ENCODE results near the gene TMEM94. TPM values are rescaled to one million over a fixed set of nuclear protein-coding genes. Genes with fewer than 3 reads are reported as not detected.

Gene TMEM94
- total RNA-seq, 1 experiment from 2014 or later = 63.4 TPM

- intact Hi-C loops (cut with micrococcal nuclease; ENCODE audit: unreplicated experiment) = no loop called here
- TF ChIP-seq, protein P1, sequence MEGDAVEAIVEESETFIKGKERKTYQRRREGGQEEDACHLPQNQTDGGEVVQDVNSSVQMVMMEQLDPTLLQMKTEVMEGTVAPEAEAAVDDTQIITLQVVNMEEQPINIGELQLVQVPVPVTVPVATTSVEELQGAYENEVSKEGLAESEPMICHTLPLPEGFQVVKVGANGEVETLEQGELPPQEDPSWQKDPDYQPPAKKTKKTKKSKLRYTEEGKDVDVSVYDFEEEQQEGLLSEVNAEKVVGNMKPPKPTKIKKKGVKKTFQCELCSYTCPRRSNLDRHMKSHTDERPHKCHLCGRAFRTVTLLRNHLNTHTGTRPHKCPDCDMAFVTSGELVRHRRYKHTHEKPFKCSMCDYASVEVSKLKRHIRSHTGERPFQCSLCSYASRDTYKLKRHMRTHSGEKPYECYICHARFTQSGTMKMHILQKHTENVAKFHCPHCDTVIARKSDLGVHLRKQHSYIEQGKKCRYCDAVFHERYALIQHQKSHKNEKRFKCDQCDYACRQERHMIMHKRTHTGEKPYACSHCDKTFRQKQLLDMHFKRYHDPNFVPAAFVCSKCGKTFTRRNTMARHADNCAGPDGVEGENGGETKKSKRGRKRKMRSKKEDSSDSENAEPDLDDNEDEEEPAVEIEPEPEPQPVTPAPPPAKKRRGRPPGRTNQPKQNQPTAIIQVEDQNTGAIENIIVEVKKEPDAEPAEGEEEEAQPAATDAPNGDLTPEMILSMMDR (IDR thresholded peaks at IDR 0.05; ENCODE audit: unreplicated experiment) = no peak
- no peak for DNase-seq
- H3K4me3 Mint-ChIP-seq (ENCODE audit: low read depth, unreplicated experiment) = no peak overlapping the region
- no peaks in the 10 kb centered on the region for H3K4me1 Mint-ChIP-seq (ENCODE audit: low read depth, unreplicated experiment)
- H3K9me3 Mint-ChIP-seq (ENCODE audit: low read depth, unreplicated experiment) = no peaks in the 10 kb centered on the region
- CTCF ChIA-PET = no interaction called here
- H3K27ac Mint-ChIP-seq (ENCODE audit: unreplicated experiment) = no peak overlapping the region
- peaks cover 20% of the 10 kb centered on the region for H3K36me3 Mint-ChIP-seq (ENCODE audit: insufficient read depth, unreplicated experiment)
- no peaks in the 10 kb centered on the region for H3K27me3 Mint-ChIP-seq (ENCODE audit: unreplicated experiment)
- BruUV-seq (replicated peaks) = no TSS peak
Measured at GRCh38 chr17:75503337-75503950, 47.0 kb downstream of the TMEM94 start.

GRCh38 chr17:75503976-75504346 lies 47.5 kb downstream of the TMEM94 start:
- CTCF ChIA-PET = no interaction called here
- intact Hi-C loops (cut with micrococcal nuclease; ENCODE audit: unreplicated experiment) = no loop called here
- TF ChIP-seq, protein P1 (IDR thresholded peaks at IDR 0.05; ENCODE audit: unreplicated experiment) = no peak
- Mint-ChIP-seq H3K36me3 (ENCODE audit: insufficient read depth, unreplicated experiment) (peaks cover 19% of the 10 kb centered on the region), H3K4me1 (ENCODE audit: low read depth, unreplicated experiment) (no peaks in the 10 kb centered on the region), H3K27ac (ENCODE audit: unreplicated experiment) (no peak overlapping the region), H3K9me3 (ENCODE audit: low read depth, unreplicated experiment) (no peaks in the 10 kb centered on the region), H3K4me3 (ENCODE audit: low read depth, unreplicated experiment) (no peak overlapping the region), H3K27me3 (ENCODE audit: unreplicated experiment) (no peaks in the 10 kb centered on the region)
- no peak for DNase-seq
- BruUV-seq (replicated peaks) = no TSS peak

DNA sequence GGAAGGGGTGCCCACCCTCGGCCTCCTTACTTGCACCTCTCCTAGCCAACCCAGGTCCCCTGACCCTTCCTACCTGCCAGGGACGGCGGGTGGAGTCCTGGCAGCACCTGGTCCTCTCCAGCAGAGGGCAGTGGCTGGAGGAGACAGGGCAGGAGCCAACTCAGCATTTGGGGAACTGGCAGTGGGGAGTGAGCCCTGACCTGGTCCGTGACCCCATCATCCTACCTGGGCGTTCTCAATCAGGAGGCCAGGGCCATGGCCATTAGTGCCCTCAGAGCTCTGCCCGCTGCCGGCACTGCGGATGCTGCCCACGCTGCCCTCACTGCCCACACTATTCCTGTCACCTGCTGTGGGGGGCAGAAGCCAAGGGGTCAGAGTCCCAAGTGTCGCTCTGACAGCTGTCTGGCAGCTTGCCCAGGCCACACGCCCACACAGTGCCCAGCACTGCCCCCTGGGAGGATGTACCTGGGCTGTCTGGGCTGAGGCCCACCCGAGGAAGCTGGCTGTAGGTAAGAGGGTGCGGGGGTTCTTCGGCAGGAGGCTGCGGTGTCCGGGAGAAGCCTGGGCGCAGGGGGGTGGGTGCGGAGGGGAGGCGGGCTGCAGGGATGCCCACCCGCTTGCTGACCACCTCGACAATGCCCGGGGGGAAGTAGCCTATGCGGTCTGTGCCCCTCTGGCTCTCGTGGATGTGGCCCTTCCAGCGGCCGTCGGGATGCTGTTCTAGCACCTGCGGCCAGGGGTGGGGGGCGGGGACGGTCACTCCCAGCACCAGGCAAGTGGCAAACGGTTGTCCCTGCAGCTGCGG lies 48.1 kb downstream of the TMEM94 start:
- Mint-ChIP-seq H3K27me3 (ENCODE audit: unreplicated experiment) (no peaks in the 10 kb centered on the region), H3K36me3 (ENCODE audit: insufficient read depth, unreplicated experiment) (peaks cover 21% of the 10 kb centered on the region), H3K4me3 (ENCODE audit: low read depth, unreplicated experiment) (no peak overlapping the region), H3K9me3 (ENCODE audit: low read depth, unreplicated experiment) (no peaks in the 10 kb centered on the region), H3K4me1 (ENCODE audit: low read depth, unreplicated experiment) (peaks cover 3% of the 10 kb centered on the region), H3K27ac (ENCODE audit: unreplicated experiment) (no peak overlapping the region)
- DNase-seq = peak; percentile 68
- CTCF ChIA-PET = interaction anchor here (0.6 to 0.9 kb wide), 2 partner anchors 21 to 244 kb away, joined by 3 to 8 read pairs; partner anchors contain the start of gene LLGL2
- TF ChIP-seq, protein P1 (IDR thresholded peaks at IDR 0.05; ENCODE audit: unreplicated experiment) = peak; percentile 77
- intact Hi-C loops (cut with micrococcal nuclease; ENCODE audit: unreplicated experiment) = no loop called here
- no TSS peak for BruUV-seq (replicated peaks)

GRCh38 chr17:75505152-75505409 lies 48.6 kb downstream of the TMEM94 start:
- Mint-ChIP-seq H3K4me3 (ENCODE audit: low read depth, unreplicated experiment) (no peak overlapping the region), H3K36me3 (ENCODE audit: insufficient read depth, unreplicated experiment) (peaks cover 21% of the 10 kb centered on the region), H3K27ac (ENCODE audit: unreplicated experiment) (no peak overlapping the region), H3K27me3 (ENCODE audit: unreplicated experiment) (no peaks in the 10 kb centered on the region), H3K9me3 (ENCODE audit: low read depth, unreplicated experiment) (no peaks in the 10 kb centered on the region), H3K4me1 (ENCODE audit: low read depth, unreplicated experiment) (peaks cover 6% of the 10 kb centered on the region)
- CTCF ChIA-PET = interaction anchor here (0.6 to 0.9 kb wide), 2 partner anchors 20 to 182 kb away, joined by 3 read pairs; partner anchors contain the start of gene LLGL2
- no peak for DNase-seq
- BruUV-seq (replicated peaks) = no TSS peak
- intact Hi-C loops (cut with micrococcal nuclease; ENCODE audit: unreplicated experiment) = no loop called here
- TF ChIP-seq, protein P1 (IDR thresholded peaks at IDR 0.05; ENCODE audit: unreplicated experiment) = no peak
